ENCODE data around the gene CNKSR2. TPM values are rescaled to one million over a fixed set of nuclear protein-coding genes. Genes with fewer than 3 reads are reported as not detected.

CNKSR2 gene
- total and polyA plus RNA-seq, 10 of the 15 experiments (the other 5 are each of a cell fraction or from before 2014, with no cell fraction given) = 0.02 to 0.69 (median 0.18) TPM; not detected in 4

GRCh38 chrX:21408307-21408706, 34.1 kb downstream of the CNKSR2 start:
- SMC1A ChIA-PET (ENCODE audit: uncharacterized antibody, unreplicated experiment) = interaction anchor here (0.8 to 1.2 kb wide), 2 partner anchors 15 to 374 kb away, joined by 3 read pairs; no protein-coding TSS in a partner anchor
- no peak for TF ChIP-seq SMAD5 (IDR thresholded peaks at IDR 0.05; ENCODE audit: low read depth)
- no peak for TF ChIP-seq MTA3 (IDR thresholded peaks at IDR 0.05; ENCODE audit: borderline replicate concordance, low read length)
- TF ChIP-seq, protein P1, sequence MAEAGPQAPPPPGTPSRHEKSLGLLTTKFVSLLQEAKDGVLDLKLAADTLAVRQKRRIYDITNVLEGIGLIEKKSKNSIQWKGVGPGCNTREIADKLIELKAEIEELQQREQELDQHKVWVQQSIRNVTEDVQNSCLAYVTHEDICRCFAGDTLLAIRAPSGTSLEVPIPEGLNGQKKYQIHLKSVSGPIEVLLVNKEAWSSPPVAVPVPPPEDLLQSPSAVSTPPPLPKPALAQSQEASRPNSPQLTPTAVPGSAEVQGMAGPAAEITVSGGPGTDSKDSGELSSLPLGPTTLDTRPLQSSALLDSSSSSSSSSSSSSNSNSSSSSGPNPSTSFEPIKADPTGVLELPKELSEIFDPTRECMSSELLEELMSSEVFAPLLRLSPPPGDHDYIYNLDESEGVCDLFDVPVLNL (IDR thresholded peaks at IDR 0.05; ENCODE audit: low read depth, low read length) = no peak
- no peak for TF ChIP-seq ZNF384 (IDR thresholded peaks at IDR 0.05; ENCODE audit: borderline replicate concordance, low read depth, low read length)
- no peak for TF ChIP-seq NFIC (IDR thresholded peaks at IDR 0.05; ENCODE audit: low read depth, low read length)
- TF ChIP-seq HDGF (IDR thresholded peaks at IDR 0.05) = no peak
- TF ChIP-seq SPI1 (IDR thresholded peaks at IDR 0.05; ENCODE audit: borderline replicate concordance, insufficient read depth, low read depth, low read length) = no peak
- TF ChIP-seq JUNB (IDR thresholded peaks at IDR 0.05) = no peak
- no peak for TF ChIP-seq ZBTB4 (CRISPR knock-in tag; IDR thresholded peaks at IDR 0.05)
- TF ChIP-seq ATF3 (IDR thresholded peaks at IDR 0.05; ENCODE audit: borderline replicate concordance, extremely low read depth, low read depth, low read length) = no peak
- TF ChIP-seq, protein P2, sequence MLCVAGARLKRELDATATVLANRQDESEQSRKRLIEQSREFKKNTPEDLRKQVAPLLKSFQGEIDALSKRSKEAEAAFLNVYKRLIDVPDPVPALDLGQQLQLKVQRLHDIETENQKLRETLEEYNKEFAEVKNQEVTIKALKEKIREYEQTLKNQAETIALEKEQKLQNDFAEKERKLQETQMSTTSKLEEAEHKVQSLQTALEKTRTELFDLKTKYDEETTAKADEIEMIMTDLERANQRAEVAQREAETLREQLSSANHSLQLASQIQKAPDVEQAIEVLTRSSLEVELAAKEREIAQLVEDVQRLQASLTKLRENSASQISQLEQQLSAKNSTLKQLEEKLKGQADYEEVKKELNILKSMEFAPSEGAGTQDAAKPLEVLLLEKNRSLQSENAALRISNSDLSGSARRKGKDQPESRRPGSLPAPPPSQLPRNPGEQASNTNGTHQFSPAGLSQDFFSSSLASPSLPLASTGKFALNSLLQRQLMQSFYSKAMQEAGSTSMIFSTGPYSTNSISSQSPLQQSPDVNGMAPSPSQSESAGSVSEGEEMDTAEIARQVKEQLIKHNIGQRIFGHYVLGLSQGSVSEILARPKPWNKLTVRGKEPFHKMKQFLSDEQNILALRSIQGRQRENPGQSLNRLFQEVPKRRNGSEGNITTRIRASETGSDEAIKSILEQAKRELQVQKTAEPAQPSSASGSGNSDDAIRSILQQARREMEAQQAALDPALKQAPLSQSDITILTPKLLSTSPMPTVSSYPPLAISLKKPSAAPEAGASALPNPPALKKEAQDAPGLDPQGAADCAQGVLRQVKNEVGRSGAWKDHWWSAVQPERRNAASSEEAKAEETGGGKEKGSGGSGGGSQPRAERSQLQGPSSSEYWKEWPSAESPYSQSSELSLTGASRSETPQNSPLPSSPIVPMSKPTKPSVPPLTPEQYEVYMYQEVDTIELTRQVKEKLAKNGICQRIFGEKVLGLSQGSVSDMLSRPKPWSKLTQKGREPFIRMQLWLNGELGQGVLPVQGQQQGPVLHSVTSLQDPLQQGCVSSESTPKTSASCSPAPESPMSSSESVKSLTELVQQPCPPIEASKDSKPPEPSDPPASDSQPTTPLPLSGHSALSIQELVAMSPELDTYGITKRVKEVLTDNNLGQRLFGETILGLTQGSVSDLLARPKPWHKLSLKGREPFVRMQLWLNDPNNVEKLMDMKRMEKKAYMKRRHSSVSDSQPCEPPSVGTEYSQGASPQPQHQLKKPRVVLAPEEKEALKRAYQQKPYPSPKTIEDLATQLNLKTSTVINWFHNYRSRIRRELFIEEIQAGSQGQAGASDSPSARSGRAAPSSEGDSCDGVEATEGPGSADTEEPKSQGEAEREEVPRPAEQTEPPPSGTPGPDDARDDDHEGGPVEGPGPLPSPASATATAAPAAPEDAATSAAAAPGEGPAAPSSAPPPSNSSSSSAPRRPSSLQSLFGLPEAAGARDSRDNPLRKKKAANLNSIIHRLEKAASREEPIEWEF (IDR thresholded peaks at IDR 0.05; ENCODE audit: insufficient replicate concordance, low read depth, low read length) = no peak

More at GRCh38 chrX:21408307-21408706, 34.1 kb downstream of the CNKSR2 start:
- H3K4me2 ChIP-seq (ENCODE audit: control insufficient read depth, insufficient read depth) = no peak overlapping the region
- H3K4me3 ChIP-seq = no peak overlapping the region
- H3K4me1 ChIP-seq (ENCODE audit: control insufficient read depth, insufficient read depth, low read length) = no peaks in the 10 kb centered on the region
- in situ Hi-C loops (cut with MboI) (no loop called here), intact Hi-C loops (cut with micrococcal nuclease; ENCODE audit: unreplicated experiment) (no loop called here)
- H2AFZ ChIP-seq (ENCODE audit: control insufficient read depth, low read depth, low read length) = no peak overlapping the region
- no TSS peak for BruUV-seq (replicated peaks)
- WGBS (ENCODE audit: insufficient coverage, insufficient replicate concordance, low lambda C conversion rate, missing lambda C conversion rate) = 13% methylated on average over 2 of the region's 2 CpGs
- H3K27me3 ChIP-seq (replicated peaks in 1 of 2; ENCODE audit: control insufficient read depth in 2 of 2, insufficient read depth in 2 of 2, low read length in 1 of 2) = no peaks in the 10 kb centered on the region
- POLR2A ChIA-PET = no interaction called here
- H3K9me3 ChIP-seq (replicated peaks; ENCODE audit: control insufficient read depth, insufficient read depth, low read length) = no peaks in the 10 kb centered on the region
- FAIRE-seq (no peak), DNase-seq (ENCODE audit: low read depth, low spot score) (no peak), ATAC-seq (no peak)
- CTCF ChIA-PET = interaction anchor here (2.5 kb wide), 1 partner anchor 11 kb away, joined by 6 read pairs; no protein-coding TSS in a partner anchor
- no peaks in the 10 kb centered on the region for H3K36me3 ChIP-seq (ENCODE audit: control insufficient read depth in 2 of 2, insufficient read depth in 2 of 2, low read length in 1 of 2)
- H3K27ac ChIP-seq (ENCODE audit: control insufficient read depth, insufficient read depth) = no peak overlapping the region
- no peaks in the 10 kb centered on the region for H3K79me2 ChIP-seq (ENCODE audit: control insufficient read depth, insufficient read depth, low read length)
- no peaks in the 10 kb centered on the region for H4K20me1 ChIP-seq (ENCODE audit: control insufficient read depth, insufficient read depth)
- H3K9ac ChIP-seq (ENCODE audit: control insufficient read depth, insufficient read depth, low read length) = no peak overlapping the region
- RAD21 ChIA-PET (ENCODE audit: unreplicated experiment) = no interaction called here

Measured in GM12878 (cell line).